ENCODE results near the gene ATP7B.

ATP7B gene

DNA sequence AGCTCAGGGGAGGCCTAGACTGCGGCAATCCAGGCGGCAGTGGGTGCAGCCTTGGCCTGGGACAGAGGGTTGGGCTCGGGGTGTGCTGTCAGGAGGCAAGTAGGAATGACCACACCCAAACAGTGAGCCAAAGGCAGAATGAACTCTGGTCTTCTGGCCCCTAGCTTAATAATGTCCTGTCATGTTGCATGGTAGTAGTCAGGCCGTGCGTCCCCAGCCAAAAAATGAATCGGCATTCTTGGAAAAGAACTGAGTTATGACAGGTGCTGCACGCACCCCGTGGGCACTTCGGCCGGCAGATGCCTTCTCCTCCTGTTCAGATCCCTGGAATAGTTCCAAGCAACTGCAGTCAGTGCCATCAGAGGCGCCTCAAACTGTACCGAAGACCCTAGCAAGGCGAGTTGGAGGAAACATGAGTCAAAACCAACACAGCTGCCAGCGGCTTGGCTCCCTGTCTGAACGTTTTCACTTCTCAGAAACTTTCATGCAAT lies 55.9 kb downstream of the ATP7B start:
- H3K27ac Mint-ChIP-seq, result no peak overlapping the region
- H3K4me1 Mint-ChIP-seq (ENCODE audit: low read depth), result peaks cover 32% of the 10 kb centered on the region
- no peaks in the 10 kb centered on the region for H3K27me3 Mint-ChIP-seq

DNA sequence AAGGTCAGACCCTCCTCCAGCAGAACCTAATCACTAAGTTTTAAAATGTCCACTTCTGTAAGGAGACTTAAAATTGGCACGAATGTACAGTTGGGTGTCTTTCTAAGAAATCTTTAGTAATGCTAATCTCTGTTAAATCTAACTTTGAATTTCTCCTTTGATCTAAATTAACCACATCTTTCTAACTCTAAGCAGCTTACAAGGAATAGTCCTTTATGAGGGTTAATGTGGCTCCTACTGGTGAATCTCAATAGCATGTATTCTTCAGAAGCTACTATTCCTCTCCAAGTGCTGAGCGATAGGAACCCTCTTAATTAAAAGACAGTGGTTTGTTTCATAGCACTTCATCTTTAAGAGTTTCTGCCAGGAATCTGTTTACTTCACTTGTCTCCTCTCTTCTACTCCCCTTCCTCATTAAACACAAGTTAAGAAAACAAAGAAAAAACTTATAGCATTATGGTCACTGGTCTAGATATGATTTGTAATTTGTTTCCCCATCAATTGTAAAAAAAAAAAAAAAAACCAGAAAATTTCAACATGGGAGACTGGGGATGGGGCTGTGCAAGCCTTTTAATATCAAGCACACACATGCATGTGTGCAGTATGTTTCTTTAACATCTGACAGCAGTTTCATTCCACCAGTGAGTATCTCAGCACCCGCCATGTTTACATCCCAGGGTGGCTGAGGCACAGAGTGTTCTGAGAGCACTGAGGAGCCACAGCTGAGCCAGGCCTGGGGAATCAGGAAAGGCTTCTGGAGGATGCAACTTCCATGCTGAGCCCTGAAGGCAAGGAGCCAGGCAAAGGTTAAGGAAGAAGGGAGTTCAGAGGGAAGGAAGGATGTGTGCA lies 57.7 kb downstream of the ATP7B start:
- no peak overlapping the region for H3K27ac Mint-ChIP-seq
- no peak overlapping the region for H3K4me3 Mint-ChIP-seq
- peaks cover 31% of the 10 kb centered on the region for H3K4me1 Mint-ChIP-seq (ENCODE audit: low read depth)
- DNase-seq, result no peak
- peaks cover 4% of the 10 kb centered on the region for H3K9me3 Mint-ChIP-seq
- no peaks in the 10 kb centered on the region for H3K27me3 Mint-ChIP-seq
- H3K36me3 Mint-ChIP-seq (ENCODE audit: low read depth), result peaks cover 6% of the 10 kb centered on the region

More for the DNA sequence above, 55.9 kb downstream of the ATP7B start:
- DNase-seq, result no peak
- H3K36me3 Mint-ChIP-seq (ENCODE audit: low read depth), result no peaks in the 10 kb centered on the region
- H3K9me3 Mint-ChIP-seq, result no peaks in the 10 kb centered on the region
- H3K4me3 Mint-ChIP-seq, result no peak overlapping the region

DNA sequence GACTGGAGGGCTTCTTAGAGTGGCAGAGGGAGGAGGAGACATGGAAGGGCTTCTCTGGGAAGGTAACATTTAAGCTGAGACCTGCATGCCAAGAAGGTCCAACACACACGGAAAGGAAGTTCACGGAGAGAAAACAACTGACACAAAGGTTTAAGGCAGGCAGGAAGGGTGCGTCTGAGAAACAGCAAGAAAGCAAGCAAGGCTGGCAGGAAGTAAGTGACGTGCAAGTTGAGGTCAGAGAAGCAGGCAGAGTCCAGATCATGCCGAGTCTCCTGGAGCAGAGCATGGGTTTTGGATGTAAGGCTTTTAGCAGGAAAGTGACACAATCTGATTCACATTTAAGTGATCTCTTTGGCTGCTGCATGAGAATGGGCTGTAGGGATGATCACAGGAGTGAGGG lies 60.5 kb downstream of the ATP7B start:
- peaks cover 4% of the 10 kb centered on the region for H3K9me3 Mint-ChIP-seq
- peaks cover 6% of the 10 kb centered on the region for H3K36me3 Mint-ChIP-seq (ENCODE audit: low read depth)
- no peak overlapping the region for H3K4me3 Mint-ChIP-seq
- no peak for DNase-seq
- no peak overlapping the region for H3K27ac Mint-ChIP-seq
- H3K27me3 Mint-ChIP-seq, result no peaks in the 10 kb centered on the region
- H3K4me1 Mint-ChIP-seq (ENCODE audit: low read depth), result peaks cover 31% of the 10 kb centered on the region

DNA sequence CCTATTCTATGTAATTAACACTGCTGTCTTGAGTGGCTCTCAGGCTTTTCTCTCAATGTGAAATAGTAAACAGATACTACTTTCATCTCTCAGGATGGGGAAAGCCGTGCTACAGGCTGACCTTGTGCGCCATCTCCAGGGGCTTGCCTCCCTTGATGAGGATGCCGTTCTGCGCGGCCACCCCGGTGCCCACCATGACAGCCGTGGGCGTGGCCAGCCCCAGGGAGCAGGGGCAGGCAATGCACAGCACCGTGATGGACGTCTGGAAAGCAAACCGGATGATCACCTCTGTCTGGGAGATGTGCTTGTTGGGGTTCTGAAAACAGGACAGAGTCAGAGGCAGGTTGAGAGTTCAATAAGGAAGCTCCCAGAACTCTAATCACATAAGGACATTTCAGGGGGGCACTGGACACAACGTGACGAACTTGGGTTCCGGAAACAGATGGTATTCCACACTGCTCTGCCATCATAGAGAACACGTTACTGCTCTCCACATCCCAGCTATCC lies 65.0 kb downstream of the ATP7B start:
- peaks cover 47% of the 10 kb centered on the region for H3K4me1 Mint-ChIP-seq (ENCODE audit: low read depth)

DNA sequence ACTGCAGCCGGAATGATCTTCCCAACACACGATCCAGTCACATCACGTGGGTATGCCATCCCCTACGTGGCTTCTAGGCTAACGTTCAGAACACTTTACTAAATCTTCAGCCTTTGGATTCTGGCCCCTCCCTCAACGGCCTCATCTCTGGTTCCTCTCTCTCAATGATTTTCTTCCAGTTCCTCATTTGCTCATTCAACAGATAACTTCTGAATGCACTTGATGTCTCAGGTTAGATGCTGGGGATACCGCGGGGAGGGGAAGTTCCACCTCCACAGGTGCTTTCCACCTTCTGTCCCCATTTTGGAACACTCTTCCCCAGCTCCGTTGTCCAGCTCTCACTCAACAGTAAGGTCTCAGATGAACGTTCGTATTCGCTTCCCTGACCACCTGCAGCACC lies 66.1 kb downstream of the ATP7B start:
- Mint-ChIP-seq H3K36me3 (ENCODE audit: low read depth) (peaks cover 6% of the 10 kb centered on the region), H3K4me1 (ENCODE audit: low read depth) (peaks cover 38% of the 10 kb centered on the region), H3K9me3 (peaks cover 4% of the 10 kb centered on the region), H3K27me3 (no peaks in the 10 kb centered on the region), H3K4me3 (no peak overlapping the region), H3K27ac (no peak overlapping the region)
- DNase-seq, result no peak

More for the DNA sequence above, 65.0 kb downstream of the ATP7B start:
- no peak overlapping the region for H3K27ac Mint-ChIP-seq
- peaks cover 4% of the 10 kb centered on the region for H3K9me3 Mint-ChIP-seq
- no peak overlapping the region for H3K4me3 Mint-ChIP-seq
- DNase-seq, result no peak
- no peaks in the 10 kb centered on the region for H3K27me3 Mint-ChIP-seq
- H3K36me3 Mint-ChIP-seq (ENCODE audit: low read depth), result peaks cover 6% of the 10 kb centered on the region

DNA sequence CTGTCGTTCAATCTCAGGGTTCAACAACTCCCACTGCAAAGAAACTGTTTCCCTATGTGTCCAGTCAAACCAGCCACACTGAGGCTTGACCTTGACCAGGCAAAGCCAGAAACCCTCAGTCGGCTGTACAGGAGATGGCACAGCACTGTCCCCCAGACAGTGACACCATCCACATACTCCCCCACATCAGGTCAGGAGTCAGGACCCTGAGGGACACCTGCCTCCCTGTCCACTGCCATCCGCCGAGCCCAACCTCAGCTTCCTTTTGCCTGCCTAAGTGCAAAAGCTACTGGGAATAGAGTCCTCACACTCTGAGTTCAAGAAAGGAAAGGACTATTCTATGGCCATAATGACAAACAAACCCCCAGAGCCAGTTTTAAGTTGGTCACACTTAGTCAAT lies 66.8 kb downstream of the ATP7B start:
- Mint-ChIP-seq H3K4me1 (ENCODE audit: low read depth) (peaks cover 35% of the 10 kb centered on the region), H3K27me3 (no peaks in the 10 kb centered on the region), H3K9me3 (peaks cover 3% of the 10 kb centered on the region), H3K27ac (no peak overlapping the region), H3K36me3 (ENCODE audit: low read depth) (peaks cover 1% of the 10 kb centered on the region), H3K4me3 (no peak overlapping the region)
- no peak for DNase-seq

DNA sequence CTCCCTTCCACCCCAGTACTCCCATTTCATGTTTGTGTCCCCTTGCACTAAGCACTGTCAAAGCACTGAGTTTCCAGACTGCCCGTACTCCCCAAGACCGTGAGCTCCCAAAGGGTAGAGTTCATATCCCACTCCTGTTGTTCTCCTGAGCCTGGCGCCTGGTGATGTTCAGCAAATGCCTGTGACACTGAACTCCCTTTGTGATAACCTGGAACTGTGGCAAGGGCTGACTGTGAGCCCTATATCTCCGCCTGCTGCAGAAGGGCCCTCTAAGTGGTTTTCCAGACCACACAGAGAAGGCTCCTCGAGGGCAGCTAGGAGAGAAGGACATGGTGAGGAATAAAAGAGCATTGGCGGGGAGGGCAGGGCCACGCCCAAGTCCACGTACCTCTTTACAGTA lies 67.5 kb downstream of the ATP7B start:
- Mint-ChIP-seq H3K4me3 (no peak overlapping the region), H3K4me1 (ENCODE audit: low read depth) (peaks cover 35% of the 10 kb centered on the region), H3K27ac (no peak overlapping the region), H3K36me3 (ENCODE audit: low read depth) (no peaks in the 10 kb centered on the region), H3K27me3 (no peaks in the 10 kb centered on the region), H3K9me3 (no peaks in the 10 kb centered on the region)
- DNase-seq, result no peak

DNA sequence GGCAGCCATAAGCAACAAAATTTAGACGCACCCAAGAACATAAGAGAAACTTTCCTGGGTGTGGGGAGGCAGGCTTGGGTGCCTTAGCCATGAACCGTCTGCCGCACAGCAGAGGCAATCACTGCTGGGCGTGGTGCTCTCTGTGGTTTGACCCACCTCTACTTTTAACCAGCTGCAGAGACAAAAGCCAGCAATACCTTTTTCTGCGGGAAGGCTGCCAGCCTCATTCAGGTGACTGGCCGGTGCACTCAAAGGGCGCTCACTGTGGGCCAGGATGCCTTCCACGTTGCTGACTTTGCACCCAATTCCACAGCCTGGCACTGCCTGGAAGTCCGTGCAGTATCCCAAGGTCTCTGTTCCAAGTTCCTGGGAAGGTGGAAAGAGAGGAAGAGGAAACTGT lies 69.1 kb downstream of the ATP7B start:
- H3K27ac Mint-ChIP-seq, result no peak overlapping the region
- no peaks in the 10 kb centered on the region for H3K9me3 Mint-ChIP-seq
- H3K4me1 Mint-ChIP-seq (ENCODE audit: low read depth), result peaks cover 35% of the 10 kb centered on the region
- DNase-seq, result no peak
- no peaks in the 10 kb centered on the region for H3K27me3 Mint-ChIP-seq
- no peak overlapping the region for H3K4me3 Mint-ChIP-seq
- H3K36me3 Mint-ChIP-seq (ENCODE audit: low read depth), result no peaks in the 10 kb centered on the region

DNA sequence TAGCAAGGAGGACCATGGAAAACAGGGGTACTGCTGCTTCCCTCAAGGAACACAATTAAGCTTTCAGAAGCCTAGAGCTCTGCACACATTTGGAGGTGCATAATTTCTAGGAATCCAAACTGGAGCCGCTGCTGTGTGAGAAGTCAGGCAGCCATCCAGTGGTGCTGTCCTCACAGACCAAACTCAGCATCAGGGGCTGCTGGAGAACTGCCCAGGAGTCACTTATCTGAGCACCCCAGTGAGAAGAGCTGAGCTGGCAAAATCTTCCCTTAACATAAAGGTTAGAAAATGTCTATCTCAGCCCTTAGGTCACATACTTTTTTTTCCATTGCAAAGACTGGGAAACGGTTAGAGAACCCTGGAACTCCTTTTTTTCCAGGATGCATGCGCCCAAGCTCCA lies 72.8 kb downstream of the ATP7B start:
- H3K27ac Mint-ChIP-seq, result no peak overlapping the region
- no peaks in the 10 kb centered on the region for H3K9me3 Mint-ChIP-seq
- DNase-seq, result no peak
- no peak overlapping the region for H3K4me3 Mint-ChIP-seq
- H3K4me1 Mint-ChIP-seq (ENCODE audit: low read depth), result peaks cover 23% of the 10 kb centered on the region
- no peaks in the 10 kb centered on the region for H3K27me3 Mint-ChIP-seq
- H3K36me3 Mint-ChIP-seq (ENCODE audit: low read depth), result no peaks in the 10 kb centered on the region

DNA sequence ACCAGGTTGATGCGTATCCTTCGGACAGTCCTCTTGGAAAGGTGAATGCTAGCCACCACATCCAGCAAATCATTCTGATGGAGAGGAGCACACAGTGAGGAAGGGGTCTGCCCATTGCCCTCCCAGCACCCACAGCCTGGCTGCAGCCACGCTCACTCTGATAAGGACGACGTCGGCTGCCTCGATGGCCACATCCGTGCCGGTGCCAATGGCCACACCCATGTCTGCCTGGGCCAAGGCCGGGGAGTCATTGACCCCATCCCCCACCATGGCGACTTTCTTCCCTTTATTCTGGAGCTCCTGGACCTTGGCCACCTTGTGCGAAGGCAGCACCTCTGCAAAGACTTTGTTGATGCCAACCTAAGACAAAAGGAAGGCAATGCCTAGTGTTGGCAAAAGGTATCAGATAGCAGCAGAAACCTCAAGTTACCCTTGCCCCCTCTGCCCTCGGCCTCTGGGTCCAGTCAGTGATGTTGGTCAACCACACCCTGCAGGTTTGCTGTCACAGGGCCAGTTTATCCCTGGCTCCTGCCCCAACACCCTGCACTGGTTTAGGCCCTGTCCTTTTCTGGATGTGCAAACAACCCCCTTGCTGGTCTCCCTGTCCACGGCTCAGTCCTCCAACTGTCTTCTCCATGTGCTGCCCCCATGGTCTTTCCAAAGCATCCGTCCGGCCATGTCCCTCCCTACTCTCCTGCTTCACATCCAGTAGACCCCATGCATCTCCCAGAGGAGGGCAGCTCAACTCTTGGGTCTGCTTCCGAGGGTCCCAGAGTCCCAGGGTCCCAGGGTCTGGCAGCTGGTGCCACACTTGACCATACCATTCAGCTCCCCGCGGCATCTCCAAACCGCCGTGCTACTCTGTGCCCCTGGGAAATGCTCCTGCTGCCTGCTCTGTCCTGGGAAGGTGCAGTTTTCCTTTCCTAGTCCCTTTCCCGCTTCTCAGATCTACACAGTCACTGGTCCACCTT lies 73.6 kb downstream of the ATP7B start:
- H3K9me3 Mint-ChIP-seq, result no peaks in the 10 kb centered on the region
- no peak overlapping the region for H3K27ac Mint-ChIP-seq
- no peaks in the 10 kb centered on the region for H3K27me3 Mint-ChIP-seq
- DNase-seq, result no peak
- no peak overlapping the region for H3K4me3 Mint-ChIP-seq
- no peaks in the 10 kb centered on the region for H3K36me3 Mint-ChIP-seq (ENCODE audit: low read depth)
- H3K4me1 Mint-ChIP-seq (ENCODE audit: low read depth), result peaks cover 15% of the 10 kb centered on the region

DNA sequence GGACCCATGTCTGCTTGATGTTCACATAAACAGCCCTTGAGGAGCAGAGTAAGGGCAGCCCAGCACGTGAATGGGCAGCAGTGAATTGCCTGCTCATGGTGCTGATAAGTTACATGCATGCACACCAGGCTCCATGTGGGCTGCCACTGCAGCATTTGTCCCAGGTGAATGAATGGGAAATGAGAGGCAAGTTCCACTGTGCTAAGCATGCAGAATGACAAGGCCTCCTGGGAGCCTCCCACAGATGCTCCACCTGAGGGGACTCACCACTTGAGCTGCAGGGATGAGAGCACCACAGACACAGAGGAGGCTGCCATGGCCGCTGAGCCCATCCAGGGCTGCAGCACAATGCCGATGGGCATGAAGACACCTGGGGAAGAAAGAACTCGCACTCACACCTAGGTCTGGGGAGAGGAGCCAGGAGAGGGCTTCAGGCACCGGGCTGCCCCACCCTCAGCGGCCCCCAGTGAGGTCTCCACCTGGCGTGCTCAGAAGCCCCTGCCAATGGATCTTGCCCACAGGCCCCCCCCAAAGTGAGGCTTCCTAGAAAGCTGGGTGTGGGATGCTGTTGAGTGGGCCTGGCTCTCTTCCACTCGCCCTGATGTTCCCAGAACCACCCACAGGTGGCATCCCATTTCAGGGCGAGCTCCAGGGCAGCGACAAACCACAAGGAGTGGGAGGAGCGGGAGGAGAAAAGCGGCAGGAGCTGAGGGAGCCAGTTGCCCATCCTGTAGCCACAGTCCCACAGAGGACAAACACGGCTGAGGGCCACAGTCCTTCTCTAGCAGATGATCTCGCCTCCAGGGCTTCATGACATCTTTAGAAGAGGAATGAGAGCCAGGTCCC lies 75.7 kb downstream of the ATP7B start:
- no peak overlapping the region for H3K4me3 Mint-ChIP-seq
- peak; percentile 20 for DNase-seq
- H3K27ac Mint-ChIP-seq, result no peak overlapping the region
- H3K9me3 Mint-ChIP-seq, result no peaks in the 10 kb centered on the region
- H3K4me1 Mint-ChIP-seq (ENCODE audit: low read depth), result no peaks in the 10 kb centered on the region
- H3K36me3 Mint-ChIP-seq (ENCODE audit: low read depth), result no peaks in the 10 kb centered on the region
- no peaks in the 10 kb centered on the region for H3K27me3 Mint-ChIP-seq

DNA sequence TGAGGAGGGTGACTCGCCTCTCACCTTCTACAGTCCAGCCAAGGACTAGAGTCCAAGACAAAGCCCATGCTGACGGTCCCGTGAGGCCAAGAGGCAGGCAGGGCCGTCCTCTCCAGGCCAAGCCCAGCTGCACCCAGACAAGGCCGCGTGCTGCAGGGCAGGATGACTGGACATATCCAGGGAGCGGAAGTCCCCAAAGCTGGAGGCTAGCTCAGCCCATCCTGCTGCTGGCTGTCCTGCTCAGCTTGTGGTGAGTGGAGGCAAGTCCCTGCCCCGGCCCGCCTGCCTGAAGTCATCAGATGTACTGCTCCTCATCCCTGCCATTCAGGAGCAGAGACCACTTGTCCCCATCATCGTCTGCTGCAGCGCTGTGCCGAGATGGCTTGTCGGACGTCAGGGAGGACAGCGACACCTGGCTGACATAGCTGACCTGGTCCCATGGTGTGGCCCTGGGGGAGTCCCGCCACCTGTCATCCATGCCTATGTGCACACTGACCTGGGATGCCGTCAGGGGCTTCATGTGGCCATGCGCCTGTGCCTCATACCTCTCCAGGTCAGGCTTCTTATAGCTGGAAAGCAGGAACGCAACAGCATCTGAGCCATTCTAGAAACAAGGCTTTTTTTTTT lies 76.7 kb downstream of the ATP7B start:
- no peaks in the 10 kb centered on the region for H3K36me3 Mint-ChIP-seq (ENCODE audit: low read depth)
- no peak overlapping the region for H3K4me3 Mint-ChIP-seq
- no peaks in the 10 kb centered on the region for H3K4me1 Mint-ChIP-seq (ENCODE audit: low read depth)
- no peaks in the 10 kb centered on the region for H3K27me3 Mint-ChIP-seq
- no peaks in the 10 kb centered on the region for H3K9me3 Mint-ChIP-seq
- H3K27ac Mint-ChIP-seq, result no peak overlapping the region
- peak; percentile 20 for DNase-seq

DNA sequence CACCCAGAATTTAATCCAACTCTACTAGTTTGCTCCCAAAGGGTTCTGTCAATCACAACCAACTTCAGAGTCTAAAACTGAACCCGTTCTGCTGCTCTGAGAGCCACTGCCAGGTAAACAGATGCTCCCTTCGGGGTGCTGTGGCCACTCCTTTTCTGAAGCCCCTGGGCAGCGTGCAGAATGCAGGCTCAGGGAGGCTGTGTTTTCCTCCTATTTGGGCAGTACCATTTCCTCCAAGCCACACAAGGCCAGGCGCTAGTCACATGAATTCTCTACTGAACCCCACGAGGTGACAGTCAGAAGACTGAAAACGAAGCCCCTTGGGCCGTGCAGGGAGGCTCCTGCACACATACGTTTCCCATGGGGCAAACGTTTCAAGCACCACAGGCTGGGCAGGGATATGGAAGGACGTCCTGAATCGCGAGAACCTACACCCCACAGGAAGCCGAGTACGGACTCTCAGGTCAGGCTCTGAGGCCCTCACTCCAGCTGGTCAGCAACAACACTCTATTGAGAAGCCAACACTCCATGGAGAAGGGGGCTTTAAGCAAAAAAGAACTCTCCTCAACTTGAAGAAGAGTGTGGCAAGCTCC lies 77.7 kb downstream of the ATP7B start:
- no peaks in the 10 kb centered on the region for H3K27me3 Mint-ChIP-seq
- no peak overlapping the region for H3K4me3 Mint-ChIP-seq
- H3K9me3 Mint-ChIP-seq, result no peaks in the 10 kb centered on the region
- DNase-seq, result no peak
- H3K36me3 Mint-ChIP-seq (ENCODE audit: low read depth), result no peaks in the 10 kb centered on the region
- no peak overlapping the region for H3K27ac Mint-ChIP-seq
- no peaks in the 10 kb centered on the region for H3K4me1 Mint-ChIP-seq (ENCODE audit: low read depth)

Data from activated T-cell treated with anti-CD3 and anti-CD28 coated beads, Interleukin-2, amount 50 U/mL, for 24 hours (primary cell).